ENCODE results near the gene DSG3. TPM values are rescaled to one million over a fixed set of nuclear protein-coding genes. Genes with fewer than 3 reads are reported as not detected.

Gene DSG3
- total and polyA plus RNA-seq, 12 donors: 0.04 to 0.17 (median 0.08) TPM; not detected in 9

Other genes starting within 250 kb of the DSG3 start
- not detected for gene DSG1, start 129.6 kb upstream of the DSG3 start, total RNA-seq
- under 1 TPM in 1 of 3 donors, not detected in 2; 0.03 TPM for gene DSG1, start 129.6 kb upstream of the DSG3 start, polyA plus RNA-seq
- not detected for gene DSG4, start 71.0 kb upstream of the DSG3 start, total RNA-seq
- gene DSG4, start 71.0 kb upstream of the DSG3 start, polyA plus RNA-seq: not detected
- 1 to 10 TPM in 7 of 9 donors, under 1 TPM in 2; 0.56 to 6.8 (median 2.1) TPM for gene DSG2, start 50.4 kb downstream of the DSG3 start, total RNA-seq
- gene DSG2, start 50.4 kb downstream of the DSG3 start, polyA plus RNA-seq: 1 to 10 TPM in 1 of 3 donors, under 1 TPM in 2; 0.32 to 2.3 (median 0.74) TPM
- 1 to 10 TPM in 3 of 9 donors, under 1 TPM in 1, not detected in 5; 0.25 to 1.6 (median 1.1) TPM for gene TTR, start 144.1 kb downstream of the DSG3 start, total RNA-seq
- under 1 TPM in 2 of 3 donors, not detected in 1; 0.40 to 0.57 TPM for gene TTR, start 144.1 kb downstream of the DSG3 start, polyA plus RNA-seq
- gene B4GALT6, start 236.8 kb downstream of the DSG3 start, total RNA-seq: 10 to 100 TPM in 8 of 9 donors, 1 to 10 TPM in 1; 6.4 to 71.3 (median 21.9) TPM
- gene B4GALT6, start 236.8 kb downstream of the DSG3 start, polyA plus RNA-seq: 10 to 100 TPM in 2 of 3 donors, 1 to 10 TPM in 1; 8.6 to 42.7 (median 12.5) TPM

Measured in adrenal gland (tissue), 12 donors.